HG03097 (cell line): ENCODE measurements around the gene RPS27A.
"Not testable (repeated sequence)": the region's sequence is repeated elsewhere in the genome, so short reads cannot be mapped to it uniquely, and the experiment has no call there.

Source experiments
- ATAC-seq: cut with Tn5 transposase; IDR thresholded peaks from one replicate; pipeline ENCODE4 v1.9.1; 2021; ENCODE audit not compliant: unreplicated experiment, low FRiP score

The RPS27A gene

DNA sequence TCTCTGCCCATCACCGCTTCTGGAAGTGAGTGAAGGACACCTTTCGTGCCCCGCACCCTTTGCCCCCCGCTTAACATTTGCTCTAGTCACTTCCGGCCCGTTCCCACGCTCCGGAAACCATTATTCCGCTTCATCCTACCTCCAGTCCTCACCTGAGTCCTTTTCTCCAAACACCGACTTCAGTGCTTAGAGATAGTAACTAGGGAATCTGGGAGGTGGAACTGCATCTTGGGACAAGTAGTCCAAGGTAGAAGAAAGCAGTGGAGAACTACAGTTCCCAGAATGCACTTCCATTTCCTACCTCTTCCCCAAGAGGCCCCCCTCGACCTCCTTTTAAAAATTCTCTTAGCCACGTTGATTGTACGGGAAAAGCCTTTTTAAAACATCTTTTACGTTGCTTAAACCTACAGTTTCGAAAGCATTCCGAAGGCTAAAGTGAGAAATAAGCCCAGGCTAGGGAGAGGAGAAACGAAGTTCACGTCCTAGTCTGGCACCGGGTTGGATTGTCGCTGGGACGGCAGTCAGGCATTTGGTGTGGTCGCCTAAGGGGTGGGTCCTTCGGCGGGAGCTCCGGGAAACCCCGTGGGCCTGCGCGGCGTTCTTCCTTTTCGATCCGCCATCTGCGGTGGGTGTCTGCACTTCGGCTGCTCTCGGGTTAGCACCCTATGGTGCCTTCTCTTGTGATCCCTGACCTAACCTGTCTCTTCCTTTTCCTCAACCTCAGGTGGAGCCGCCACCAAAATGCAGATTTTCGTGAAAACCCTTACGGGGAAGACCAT, at the start of gene RPS27A, which contains the start of gene CLHC1:
Gene RPS27A (plus strand): TSS at position 605 of the 779 bp plus-strand sequence. CDS start 137 bp downstream, at position 742.
Gene CLHC1 (minus strand): TSS at position 210 of the 779 bp plus-strand sequence. CDS start 9,882 bp downstream, outside the sequence.
- ATAC-seq: peak; percentile 78

DNA sequence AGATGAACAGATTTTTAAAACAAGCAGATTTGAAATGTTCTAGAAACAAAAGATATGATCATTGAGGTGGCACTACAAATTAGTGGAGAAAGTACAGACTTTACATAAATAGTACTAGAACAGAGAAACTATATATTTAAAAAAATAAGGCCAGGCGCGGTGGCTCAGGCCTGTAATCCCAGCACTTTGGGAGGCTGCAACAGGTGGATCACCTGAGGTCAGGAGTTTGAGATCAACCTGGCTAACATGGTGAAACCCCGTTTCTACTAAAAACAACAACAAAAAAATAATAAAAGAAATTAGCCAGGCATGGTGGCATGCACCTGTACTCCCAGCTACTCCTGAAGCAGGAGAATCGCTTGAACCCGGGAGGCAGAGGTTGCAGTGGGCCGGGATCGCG, 45.7 kb upstream of the RPS27A start:
- ATAC-seq: not testable (repeated sequence)

DNA sequence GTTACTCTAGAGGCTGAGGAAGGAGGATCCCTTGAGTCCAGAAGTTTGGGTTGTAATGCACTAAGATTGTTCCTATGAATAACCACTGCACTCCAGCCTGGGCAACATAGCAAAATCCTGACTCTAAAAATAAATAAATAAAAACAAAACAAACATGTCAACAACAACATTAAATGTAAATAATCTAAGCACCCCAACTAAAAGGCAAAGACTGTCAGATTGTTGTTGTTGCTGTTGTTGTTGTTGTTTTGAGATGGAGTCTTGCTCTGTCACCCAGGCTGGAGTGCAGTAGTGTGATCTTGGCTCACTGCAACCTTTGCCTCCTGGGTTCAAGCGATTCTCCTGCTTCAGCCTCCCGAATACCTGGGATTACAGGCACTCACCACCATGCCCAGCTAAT, 40.6 kb upstream of the RPS27A start:
- ATAC-seq: not testable (repeated sequence)

DNA sequence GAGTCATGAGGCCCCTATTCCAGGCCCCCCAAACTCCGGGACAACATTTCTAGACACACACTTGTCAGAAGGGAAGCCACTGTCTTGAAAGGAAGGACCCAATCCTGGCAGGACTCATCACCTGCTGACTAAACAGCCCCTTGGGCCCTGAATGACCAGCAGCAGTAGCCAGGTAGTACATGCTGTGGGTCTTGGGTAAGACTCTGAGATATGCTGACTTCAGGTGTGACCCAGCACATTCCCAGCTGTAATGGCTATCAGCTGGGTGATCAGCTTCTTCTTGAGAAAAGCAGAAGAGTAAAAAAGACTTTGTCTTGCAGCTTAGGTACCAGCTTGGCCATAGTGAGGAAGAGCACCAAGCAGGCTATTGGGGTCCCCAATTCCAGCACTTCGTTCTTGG, 36.0 kb upstream of the RPS27A start:
- no peak for ATAC-seq

DNA sequence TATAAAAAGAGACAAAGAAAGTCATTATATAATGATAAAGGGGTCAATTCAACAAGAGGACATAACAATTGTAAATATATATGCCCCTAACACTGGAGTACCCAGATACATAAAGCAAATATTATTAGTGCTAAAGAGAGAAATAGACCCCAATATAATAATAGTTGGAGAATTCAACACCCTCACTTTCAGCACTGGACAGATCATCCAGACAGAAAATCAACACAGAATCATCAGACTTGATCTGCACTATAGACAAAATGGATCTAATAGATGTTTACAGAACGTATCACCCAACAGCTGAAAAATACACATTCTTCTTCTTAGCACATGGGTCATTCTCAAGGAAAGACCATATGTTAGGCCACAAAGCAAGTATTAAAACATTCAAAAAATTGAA, 32.1 kb upstream of the RPS27A start:
- no peak for ATAC-seq

DNA sequence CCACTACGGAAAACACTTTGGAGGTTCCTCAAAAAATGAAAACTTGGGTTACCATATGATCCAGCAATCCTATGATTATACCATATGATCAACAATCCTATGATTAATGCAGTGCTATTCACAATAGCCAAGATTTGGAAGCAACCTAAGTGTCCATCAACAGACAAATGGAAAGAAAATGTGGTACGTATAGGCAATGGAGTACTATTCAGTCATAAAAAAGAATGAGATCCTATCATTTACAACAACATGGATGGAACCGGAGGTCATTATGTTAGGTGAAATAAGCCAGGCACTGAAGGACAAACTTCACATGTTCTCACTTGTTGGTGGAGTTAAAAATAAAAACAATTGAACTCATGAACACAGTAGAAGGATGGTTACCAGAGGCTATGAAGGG, 28.0 kb upstream of the RPS27A start:
- no peak for ATAC-seq

DNA sequence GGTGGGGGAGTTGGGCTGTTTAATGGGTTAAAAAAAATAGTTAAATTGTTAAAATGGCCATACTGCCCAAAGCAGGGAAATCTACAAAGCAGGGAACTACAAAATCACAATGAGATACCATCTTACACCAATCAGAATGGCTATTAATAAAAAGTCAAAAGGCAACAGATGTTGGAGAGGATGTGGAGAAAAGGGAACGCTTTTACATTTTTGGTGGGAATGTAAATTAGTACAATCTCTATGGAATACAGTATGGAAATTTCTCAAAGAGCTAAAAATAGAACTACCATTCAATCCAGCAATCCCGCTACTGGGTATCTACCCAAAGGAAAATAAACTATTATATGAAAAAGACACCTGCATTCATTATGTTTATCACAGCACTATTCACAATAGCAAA, 27.5 kb upstream of the RPS27A start:
- no peak for ATAC-seq

DNA sequence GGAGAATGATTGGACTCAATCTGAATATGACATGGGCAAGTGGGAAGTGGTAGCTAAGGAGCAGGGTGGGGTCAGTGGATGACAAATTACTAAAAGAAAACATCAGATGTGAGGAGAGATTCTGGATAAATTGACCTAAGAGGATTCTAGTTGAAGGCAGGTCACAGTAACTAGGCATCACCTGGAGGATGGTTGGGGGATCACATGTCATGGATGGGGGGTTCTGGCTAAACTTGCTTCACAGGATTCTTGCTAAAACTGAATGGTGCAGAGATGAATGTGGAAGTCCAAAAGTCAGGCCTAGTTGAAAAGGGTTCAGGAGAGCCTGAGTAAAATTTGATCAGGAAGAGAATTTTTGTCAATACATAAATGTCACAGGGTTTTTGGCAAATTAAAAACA, 18.7 kb upstream of the RPS27A start:
- ATAC-seq: no peak

DNA sequence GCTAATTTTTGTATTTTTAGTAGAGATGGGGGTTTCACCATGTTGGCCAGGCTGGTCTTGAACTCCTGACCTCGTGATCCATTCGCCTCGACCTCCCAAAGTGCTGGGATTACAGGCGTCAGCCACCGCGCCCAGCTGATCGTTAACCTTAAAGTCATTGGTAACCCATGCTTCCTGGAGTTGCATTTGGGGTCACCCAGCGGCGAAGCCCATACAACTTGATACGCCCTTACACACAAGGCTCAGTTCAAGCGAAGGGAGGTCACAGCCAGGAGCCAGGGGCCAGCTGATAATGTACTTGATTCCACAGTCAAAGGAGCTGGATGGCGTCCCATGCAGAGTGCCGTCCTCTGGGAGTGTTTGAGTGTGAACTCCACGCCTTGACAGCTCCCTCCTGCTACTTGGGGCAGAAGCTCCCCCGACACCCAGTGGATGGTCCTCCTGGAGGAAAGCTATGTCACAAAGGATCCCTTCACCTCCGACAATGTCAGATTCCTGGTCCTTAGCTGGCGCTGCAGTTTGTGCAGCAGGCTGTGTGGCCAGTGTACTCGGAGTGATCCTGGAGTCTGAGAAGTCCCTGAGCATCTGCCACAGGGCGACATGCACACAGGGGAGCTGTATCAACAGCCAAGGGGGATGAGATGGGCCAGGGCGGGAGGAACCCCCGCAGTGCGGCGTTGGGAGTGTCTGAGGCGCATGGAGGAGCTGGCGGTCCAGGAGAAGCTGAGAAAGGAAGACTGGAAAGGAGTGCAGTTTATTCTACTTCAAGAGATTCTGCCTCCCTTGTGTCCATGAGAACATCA, 8.3 kb upstream of the RPS27A start:
- no peak for ATAC-seq

DNA sequence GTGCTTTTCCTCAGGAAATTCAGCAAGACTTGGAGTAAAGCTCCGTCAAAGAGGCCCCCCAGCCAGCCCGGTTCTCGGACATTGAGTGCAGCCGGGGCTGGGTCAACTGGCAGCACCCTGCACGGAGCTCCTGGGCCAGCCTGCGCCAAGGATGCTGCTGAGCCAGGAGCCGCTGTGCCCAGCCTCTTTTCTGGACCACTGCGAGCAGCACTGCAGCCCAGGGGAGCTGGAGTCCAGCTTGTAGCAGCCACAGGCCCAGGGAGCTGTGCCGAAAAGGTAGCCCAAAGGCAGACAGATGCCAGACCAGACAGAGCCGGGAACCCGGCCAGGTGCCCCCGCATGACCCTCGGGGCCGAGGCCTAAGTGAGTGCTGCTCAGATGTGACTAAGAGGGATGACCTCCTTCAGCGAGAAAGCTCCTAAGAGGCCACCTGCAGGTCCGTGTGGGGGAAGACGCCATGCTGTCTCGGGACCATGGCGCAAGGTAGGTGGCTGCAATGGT, 7.7 kb upstream of the RPS27A start:
- ATAC-seq: no peak

DNA sequence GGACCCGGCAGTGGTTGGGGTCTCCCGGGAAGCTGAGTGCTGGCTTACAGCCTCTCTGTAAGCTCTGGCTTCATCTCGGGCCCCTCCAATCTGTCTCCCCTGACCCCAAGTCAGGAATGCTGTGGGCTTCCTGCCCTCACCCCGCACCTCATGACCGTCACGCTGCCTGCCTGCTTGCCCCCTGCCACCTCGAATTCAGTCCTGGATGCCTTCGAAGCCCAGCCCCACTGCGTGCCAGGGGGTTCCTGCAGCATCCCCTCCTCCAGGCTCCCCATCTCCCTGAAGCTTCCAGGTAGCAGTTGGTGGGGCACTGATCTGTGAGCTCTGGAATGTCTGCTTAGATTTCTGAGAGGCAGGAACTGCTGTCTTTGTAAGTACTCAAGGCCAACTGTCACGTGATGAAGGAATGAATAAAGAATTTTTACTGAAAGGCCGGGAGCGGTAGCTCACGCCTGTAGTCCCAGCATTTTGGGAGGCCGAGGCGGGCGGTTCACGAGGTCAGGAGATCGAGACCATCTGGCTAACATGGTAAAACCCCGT, 6.9 kb upstream of the RPS27A start:
- ATAC-seq: no peak

DNA sequence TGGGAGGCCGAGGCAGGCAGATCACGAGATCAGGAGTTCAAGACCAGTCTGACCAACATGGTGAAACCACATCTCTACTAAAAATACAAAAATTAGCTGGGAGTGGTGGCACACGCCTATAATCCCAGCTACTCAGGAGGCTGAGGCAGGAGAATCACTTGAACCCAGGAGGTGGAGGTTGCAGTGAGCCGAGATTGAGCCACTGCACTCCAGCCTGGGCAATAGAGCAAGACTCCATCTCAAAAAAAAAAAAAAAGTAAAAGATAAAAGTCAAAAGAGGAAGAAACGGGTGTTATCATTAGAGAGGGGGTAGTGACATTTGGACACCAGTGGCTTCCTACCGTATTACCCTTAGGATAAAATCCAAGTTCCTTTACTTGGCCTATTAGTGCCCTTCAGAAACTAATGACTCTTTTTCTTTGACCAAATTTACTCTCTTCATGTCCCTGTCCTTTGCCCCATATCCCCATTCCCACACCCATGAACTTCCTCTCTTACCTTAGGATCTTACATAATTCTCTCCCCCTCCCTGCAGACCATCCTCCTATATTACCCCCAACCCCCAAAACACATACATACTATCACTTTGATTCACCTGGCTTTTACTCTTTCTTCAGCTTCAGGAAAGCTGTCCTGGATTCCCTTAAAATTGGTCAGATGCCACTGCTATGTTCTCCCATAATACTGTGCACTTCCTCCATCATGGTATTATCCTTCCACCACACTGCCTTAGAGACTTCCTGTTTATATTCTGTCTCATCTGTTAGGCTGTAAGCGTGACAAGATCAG, 4.9 kb upstream of the RPS27A start:
- not testable (repeated sequence) for ATAC-seq

DNA sequence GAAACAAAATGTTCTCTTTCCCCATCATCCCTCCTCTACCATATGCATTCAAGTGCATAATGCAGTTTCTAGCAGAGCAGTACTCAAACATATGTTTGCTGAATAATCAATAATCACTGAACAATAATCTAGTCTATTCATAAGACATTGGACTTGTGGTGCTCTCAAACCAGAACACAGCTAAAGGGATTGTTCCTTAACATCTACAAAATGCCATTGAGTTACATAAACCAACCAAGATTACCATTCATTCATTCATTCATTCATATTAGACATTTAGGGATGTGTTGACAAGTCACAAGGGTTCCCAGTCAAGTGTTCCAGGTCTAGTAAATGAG, 4.3 kb upstream of the RPS27A start:
- ATAC-seq: no peak

DNA sequence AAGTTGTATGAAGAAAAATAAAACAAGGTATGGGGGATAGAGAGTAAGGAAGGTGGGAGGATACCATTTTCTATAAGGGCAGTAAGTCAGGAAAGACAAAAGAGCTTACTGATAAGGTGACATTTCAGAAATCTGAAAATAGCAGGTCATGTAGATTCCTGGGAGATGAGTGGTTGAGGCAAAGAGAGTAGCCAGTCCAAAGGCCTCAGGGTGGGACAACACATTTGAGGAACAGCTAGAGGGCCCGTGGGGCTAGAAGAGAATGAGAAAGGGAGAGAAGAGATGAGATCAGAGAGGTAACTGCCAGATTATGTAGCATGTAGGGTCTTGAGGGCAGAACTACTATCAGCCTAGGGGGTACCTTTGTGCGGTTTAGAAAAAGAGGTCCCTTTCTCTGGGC, 3.3 kb upstream of the RPS27A start:
- no peak for ATAC-seq

DNA sequence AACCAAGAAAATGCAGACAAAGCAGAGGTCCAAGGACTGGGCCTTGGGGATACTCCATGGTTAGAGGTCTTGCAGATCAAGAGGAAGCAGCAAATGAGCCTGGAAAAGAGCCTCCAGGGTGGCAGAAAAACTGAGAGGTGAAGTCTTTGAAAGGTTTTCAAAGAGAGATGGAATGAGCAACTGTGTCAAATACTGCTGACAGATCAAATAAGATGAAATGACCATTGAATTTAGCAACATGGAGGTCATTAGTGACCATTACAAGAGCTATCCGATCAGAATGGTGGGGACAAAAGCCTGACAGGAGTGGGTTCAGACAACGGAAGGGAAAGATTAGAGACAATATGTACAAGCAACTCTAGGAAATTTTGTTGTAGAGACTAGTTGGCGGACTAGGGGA, 1.9 kb upstream of the RPS27A start:
- no peak for ATAC-seq

DNA sequence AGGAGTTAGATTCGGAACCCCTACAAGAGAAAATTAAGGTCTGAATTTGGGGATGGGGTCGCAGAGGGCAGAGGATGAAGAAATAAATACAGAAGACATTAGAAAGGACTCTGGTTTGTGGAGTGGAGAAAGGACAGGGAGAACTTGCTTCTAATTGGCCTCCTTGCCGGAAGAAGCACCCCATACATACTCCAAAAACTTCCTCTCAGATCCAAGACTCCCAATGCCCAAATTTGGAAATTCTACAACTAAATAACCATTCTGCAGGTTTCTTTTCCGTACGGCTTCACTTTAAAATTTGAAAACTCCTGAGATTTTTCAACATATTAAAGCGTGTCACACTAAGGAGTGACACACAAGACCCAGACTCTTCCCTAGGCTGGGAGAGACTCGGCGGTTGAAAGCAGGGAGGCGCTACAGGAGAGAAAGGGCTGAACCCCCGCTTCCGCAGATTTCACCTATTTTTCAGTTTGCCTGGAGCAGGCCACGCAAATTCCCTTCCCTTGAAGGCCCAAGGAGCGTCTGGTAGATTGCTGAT, 873 bp upstream of the RPS27A start:
- ATAC-seq: no peak

DNA sequence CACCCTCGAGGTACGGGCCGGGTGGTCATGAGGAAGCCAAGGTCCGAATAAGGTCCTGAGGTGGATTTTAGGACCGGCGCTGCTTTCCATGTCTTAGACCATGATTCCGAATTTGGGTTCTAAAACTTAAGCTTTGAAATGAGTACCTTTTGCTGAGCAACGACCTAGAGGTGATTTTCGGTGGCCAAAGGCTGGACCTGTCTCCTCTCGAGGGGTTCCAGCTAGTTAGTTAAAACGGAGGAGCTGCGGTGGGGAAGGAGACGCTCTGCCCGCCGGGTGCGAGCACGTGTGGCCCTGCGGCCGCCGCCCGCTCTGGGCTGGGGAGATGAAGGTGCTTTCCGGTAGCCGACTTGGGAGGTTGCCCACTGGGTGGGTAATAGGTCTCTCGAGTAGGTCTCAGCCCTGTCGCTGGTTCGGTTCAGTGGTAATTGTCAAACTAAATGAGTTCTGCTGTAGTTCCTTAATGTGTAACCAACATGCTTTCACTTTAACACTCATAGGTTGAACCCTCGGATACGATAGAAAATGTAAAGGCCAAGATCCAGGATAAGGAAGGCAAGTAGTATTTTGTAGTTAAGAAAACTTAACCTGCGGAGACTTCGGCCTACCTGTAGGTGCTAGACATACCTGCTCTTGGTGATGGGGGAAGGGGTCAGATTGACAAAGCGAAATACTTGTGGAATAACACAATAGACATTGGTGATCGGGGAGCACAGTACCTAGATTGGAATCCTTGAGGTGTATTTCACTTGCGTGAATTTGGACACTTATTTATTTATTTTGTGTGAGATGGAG, 572 bp downstream of the RPS27A start:
- ATAC-seq: peak; percentile 17

DNA sequence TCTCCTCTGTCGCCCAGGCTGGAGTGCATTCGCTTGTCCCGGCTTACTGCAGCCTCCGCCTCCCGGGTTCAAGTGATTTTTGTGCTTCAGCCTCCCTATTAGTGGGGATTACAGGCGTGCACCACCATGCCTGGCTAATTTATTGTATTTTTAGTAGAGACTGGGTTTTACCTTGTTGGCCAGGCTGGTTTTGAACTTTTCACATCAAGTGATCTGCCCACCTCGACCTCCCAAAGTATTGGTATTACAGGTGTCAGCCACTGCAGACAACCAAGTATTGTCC, 1.1 kb downstream of the RPS27A start:
- ATAC-seq: no peak

DNA sequence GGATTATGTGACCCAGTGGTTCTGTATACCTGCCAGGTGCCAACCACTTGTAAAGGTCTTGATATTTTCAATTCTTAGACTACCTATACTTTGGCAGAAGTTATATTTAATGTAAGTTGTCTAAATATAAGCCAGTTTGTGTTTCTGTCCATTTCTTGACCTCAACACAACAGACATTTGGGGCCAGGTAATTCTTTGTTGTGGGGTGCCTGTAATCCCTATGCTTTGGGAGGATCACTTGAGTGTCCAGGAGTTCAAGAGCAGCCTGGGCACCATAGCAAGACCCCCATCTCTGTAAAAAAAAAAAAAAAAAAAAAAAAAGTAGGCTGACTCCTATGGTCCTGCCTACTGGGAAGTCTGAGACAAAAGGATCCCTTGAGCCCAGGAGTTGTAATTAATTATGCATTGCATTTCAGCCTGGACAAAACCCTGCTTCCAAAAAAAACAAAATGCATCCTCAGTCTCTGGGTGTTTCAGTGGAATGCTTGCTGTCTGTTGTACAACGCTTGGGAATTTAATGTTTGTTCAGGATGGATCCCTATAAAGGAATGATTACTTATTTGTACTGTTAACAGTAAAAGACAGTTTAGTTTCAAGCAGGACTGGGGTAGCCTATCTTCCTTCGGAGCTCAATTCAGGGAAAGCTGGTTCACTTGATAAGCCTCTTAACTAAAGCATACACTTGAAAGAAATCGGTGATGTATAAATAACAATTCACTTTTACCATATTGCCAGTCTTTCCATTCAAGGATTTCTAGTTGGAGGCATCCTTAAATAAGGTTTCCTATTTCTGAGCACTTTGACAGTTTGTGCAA, 3.4 kb downstream of the RPS27A start:
- ATAC-seq: no peak
